ENCODE measurements around the gene ART4.

The ART4 gene

GRCh38 chr12:14802721-14803010 lies 40.7 kb downstream of the ART4 start:
- no peak for DNase-seq
- peaks cover 26% of the 10 kb centered on the region for H3K4me1 Mint-ChIP-seq
- no peaks in the 10 kb centered on the region for H3K9me3 Mint-ChIP-seq
- no peak for ATAC-seq
- no peaks in the 10 kb centered on the region for H3K27me3 Mint-ChIP-seq
- H3K4me3 Mint-ChIP-seq: no peak overlapping the region
- no peak overlapping the region for H3K27ac Mint-ChIP-seq

GRCh38 chr12:14802247-14802646 lies 41.1 kb downstream of the ART4 start:
- H3K27me3 Mint-ChIP-seq: no peaks in the 10 kb centered on the region
- DNase-seq (no peak), ATAC-seq (no peak)
- H3K4me1 Mint-ChIP-seq: peaks cover 30% of the 10 kb centered on the region
- no peak overlapping the region for H3K27ac Mint-ChIP-seq
- no peak overlapping the region for H3K4me3 Mint-ChIP-seq
- no peaks in the 10 kb centered on the region for H3K9me3 Mint-ChIP-seq

- H3K4me1 Mint-ChIP-seq: peaks cover 6% of the 10 kb centered on the region
- H3K9me3 Mint-ChIP-seq: no peaks in the 10 kb centered on the region
- H3K27ac Mint-ChIP-seq: peak overlapping the region in 1 of 2 donors; percentile 12
- H3K4me3 Mint-ChIP-seq: no peak overlapping the region
- no peaks in the 10 kb centered on the region for H3K27me3 Mint-ChIP-seq
- DNase-seq (no peak), ATAC-seq (no peak)
Observed at GRCh38 chr12:14795028-14795448, 48.3 kb downstream of the ART4 start.

GRCh38 chr12:14785568-14785967 lies 57.8 kb downstream of the ART4 start:
- Mint-ChIP-seq H3K4me3 (no peak overlapping the region), H3K9me3 (no peaks in the 10 kb centered on the region), H3K27me3 (no peaks in the 10 kb centered on the region), H3K4me1 (peaks cover 3% of the 10 kb centered on the region), H3K27ac (no peak overlapping the region)
- DNase-seq: no peak
- no peak for ATAC-seq

- DNase-seq (no peak), ATAC-seq (no peak)
- peaks cover 7% of the 10 kb centered on the region for H3K4me1 Mint-ChIP-seq
- no peak overlapping the region for H3K27ac Mint-ChIP-seq
- H3K27me3 Mint-ChIP-seq: no peaks in the 10 kb centered on the region
- H3K4me3 Mint-ChIP-seq: no peak overlapping the region
- H3K9me3 Mint-ChIP-seq: no peaks in the 10 kb centered on the region
Observed at GRCh38 chr12:14784471-14784870, 58.9 kb downstream of the ART4 start.

- Mint-ChIP-seq H3K27me3 (no peaks in the 10 kb centered on the region), H3K4me1 (peaks cover 7% of the 10 kb centered on the region), H3K27ac (no peak overlapping the region), H3K4me3 (no peak overlapping the region), H3K9me3 (no peaks in the 10 kb centered on the region)
- no peak for ATAC-seq
- no peak for DNase-seq
Observed at GRCh38 chr12:14782756-14783155, 60.6 kb downstream of the ART4 start.

- Mint-ChIP-seq H3K27me3 (no peaks in the 10 kb centered on the region), H3K27ac (no peak overlapping the region), H3K4me3 (no peak overlapping the region), H3K4me1 (peaks cover 13% of the 10 kb centered on the region), H3K9me3 (no peaks in the 10 kb centered on the region)
- ATAC-seq: no peak
- DNase-seq: no peak
Observed at GRCh38 chr12:14781563-14781962, 61.8 kb downstream of the ART4 start.

GRCh38 chr12:14780859-14781258 lies 62.5 kb downstream of the ART4 start:
- no peak overlapping the region for H3K27ac Mint-ChIP-seq
- H3K9me3 Mint-ChIP-seq: no peaks in the 10 kb centered on the region

GRCh38 chr12:14779834-14780233 lies 63.5 kb downstream of the ART4 start:
- Mint-ChIP-seq H3K9me3 (no peaks in the 10 kb centered on the region), H3K4me1 (peaks cover 26% of the 10 kb centered on the region), H3K27ac (no peak overlapping the region), H3K27me3 (no peaks in the 10 kb centered on the region), H3K4me3 (no peak overlapping the region)
- ATAC-seq (no peak), DNase-seq (no peak)

More at GRCh38 chr12:14780859-14781258, 62.5 kb downstream of the ART4 start:
- H3K27me3 Mint-ChIP-seq: no peaks in the 10 kb centered on the region
- H3K4me3 Mint-ChIP-seq: no peak overlapping the region
- H3K4me1 Mint-ChIP-seq: peaks cover 20% of the 10 kb centered on the region
- ATAC-seq (no peak), DNase-seq (no peak)

GRCh38 chr12:14777271-14777670 lies 66.1 kb downstream of the ART4 start:
- no peak overlapping the region for H3K4me3 Mint-ChIP-seq
- no peak overlapping the region for H3K27ac Mint-ChIP-seq
- peaks cover 40% of the 10 kb centered on the region for H3K4me1 Mint-ChIP-seq
- H3K9me3 Mint-ChIP-seq: no peaks in the 10 kb centered on the region
- no peaks in the 10 kb centered on the region for H3K27me3 Mint-ChIP-seq
- no peak for DNase-seq
- no peak for ATAC-seq

GRCh38 chr12:14776236-14776961 lies 66.9 kb downstream of the ART4 start:
- Mint-ChIP-seq H3K9me3 (no peaks in the 10 kb centered on the region), H3K27me3 (no peaks in the 10 kb centered on the region), H3K27ac (peak overlapping the region; percentile 97 to 99), H3K4me1 (peaks cover 48% of the 10 kb centered on the region), H3K4me3 (peak overlapping the region; percentile 95 to 98)
- ATAC-seq: no peak
- DNase-seq: no peak

- no peak for DNase-seq
- no peak for ATAC-seq
- H3K27ac Mint-ChIP-seq: peak overlapping the region; percentile 97 to 99
- H3K9me3 Mint-ChIP-seq: no peaks in the 10 kb centered on the region
- peaks cover 50% of the 10 kb centered on the region for H3K4me1 Mint-ChIP-seq
- no peaks in the 10 kb centered on the region for H3K27me3 Mint-ChIP-seq
- H3K4me3 Mint-ChIP-seq: peak overlapping the region; percentile 95 to 98
Observed at GRCh38 chr12:14775636-14775980, 67.7 kb downstream of the ART4 start.

All from stimulated activated naive CD8-positive, alpha-beta T cell treated with anti-CD3 and anti-CD28 coated beads, Interleukin-15, amount 100 ng/mL, for 72 hours (primary cell).